ENCODE data around the gene AUNIP.

Gene AUNIP

GRCh38 chr1:25821630-25822091, 37.6 kb downstream of the AUNIP start:
- DNase-seq: no peak

- DNase-seq: no peak
Measured at GRCh38 chr1:25821112-25821476, 38.2 kb downstream of the AUNIP start.

- peak; percentile 49 to 61 for DNase-seq
Measured at GRCh38 chr1:25820247-25821111, 38.8 kb downstream of the AUNIP start.

- peak; percentile 52 to 66 for DNase-seq
Measured at GRCh38 chr1:25819491-25820246, 39.6 kb downstream of the AUNIP start, which contains the start of gene MTFR1L. TSS of gene MTFR1L (plus strand) at chr1:25819954. CDS start at chr1:25823105, 3,151 bp downstream.

- no peak for DNase-seq
Measured at GRCh38 chr1:25818569-25818968, 40.7 kb downstream of the AUNIP start.

GRCh38 chr1:25817840-25818501, 41.3 kb downstream of the AUNIP start:
- no peak for DNase-seq

- no peak for DNase-seq
Measured at GRCh38 chr1:25816112-25816718, 43.0 kb downstream of the AUNIP start.

GRCh38 chr1:25815208-25816111, 43.8 kb downstream of the AUNIP start:
- no peak for DNase-seq

- no peak for DNase-seq
Measured at GRCh38 chr1:25814549-25815087, 44.6 kb downstream of the AUNIP start.

- no peak for DNase-seq
Measured at GRCh38 chr1:25813734-25814471, 45.4 kb downstream of the AUNIP start.

GRCh38 chr1:25813071-25813733, 46.1 kb downstream of the AUNIP start:
- no peak for DNase-seq

GRCh38 chr1:25811384-25812082, 47.7 kb downstream of the AUNIP start:
- DNase-seq: no peak

GRCh38 chr1:25810341-25811299, 48.6 kb downstream of the AUNIP start:
- DNase-seq: peak in 1 of 2 donors; percentile 85

- no peak for DNase-seq
Measured at GRCh38 chr1:25809929-25810328, 49.3 kb downstream of the AUNIP start.

GRCh38 chr1:25809283-25809926, 49.9 kb downstream of the AUNIP start:
- DNase-seq: peak; percentile 46 to 60

GRCh38 chr1:25808481-25809244, 50.6 kb downstream of the AUNIP start:
- DNase-seq: no peak

Measured in inflammatory macrophage treated with lipopolysaccharide for 1 hour (primary cell).